Stimulated activated CD4-positive, alpha-beta T cell treated with anti-CD3 and anti-CD28 coated beads, Interleukin-4, amount 100 ng/mL, for 4 hours (primary cell): ENCODE measurements around the gene DRC3.
"Not testable (repeated sequence)": the region's sequence is repeated elsewhere in the genome, so short reads cannot be mapped to it uniquely, and the experiment has no call there.

ENCODE experiments used
- DNase-seq, 2 experiments: peaks; one replicate each; pipeline ENCODE4 v3.0.0-alpha.2; 2020

Gene DRC3

GRCh38 chr17:17994271-17995069, 21.8 kb downstream of the DRC3 start:
- peak in 1 of 2 experiments; percentile 5 for DNase-seq

- not testable (repeated sequence) for DNase-seq
These were observed 23.2 kb downstream of the DRC3 start for GRCh38 chr17:17995887-17996286.

GRCh38 chr17:17998934-17999333, 26.3 kb downstream of the DRC3 start:
- no peak for DNase-seq

GRCh38 chr17:17999364-18000029, 26.8 kb downstream of the DRC3 start:
- DNase-seq = no peak

GRCh38 chr17:18000030-18000408, 27.4 kb downstream of the DRC3 start:
- DNase-seq = no peak

- DNase-seq = no peak
These were observed 29.5 kb downstream of the DRC3 start for GRCh38 chr17:18002171-18002570.

- DNase-seq = no peak
These were observed 31.7 kb downstream of the DRC3 start for GRCh38 chr17:18004345-18004744.

GRCh38 chr17:18004884-18005305, 32.2 kb downstream of the DRC3 start:
- no peak for DNase-seq

- DNase-seq = no peak
These were observed 32.8 kb downstream of the DRC3 start for GRCh38 chr17:18005496-18005895.

- no peak for DNase-seq
These were observed 34.0 kb downstream of the DRC3 start for GRCh38 chr17:18006495-18007239.

- DNase-seq = no peak
These were observed 36.0 kb downstream of the DRC3 start for GRCh38 chr17:18008496-18009268.

- DNase-seq = no peak
These were observed 37.2 kb downstream of the DRC3 start for GRCh38 chr17:18009609-18010420.

- DNase-seq = no peak
These were observed 38.6 kb downstream of the DRC3 start for GRCh38 chr17:18011286-18011685.

- DNase-seq = no peak
These were observed 41.3 kb downstream of the DRC3 start for GRCh38 chr17:18014006-18014405.

GRCh38 chr17:18015593-18015992, 42.9 kb downstream of the DRC3 start:
- DNase-seq = no peak

- no peak for DNase-seq
These were observed 43.8 kb downstream of the DRC3 start for GRCh38 chr17:18016426-18016825.

GRCh38 chr17:18017958-18018357, 45.3 kb downstream of the DRC3 start:
- DNase-seq = no peak

- no peak for DNase-seq
These were observed 45.8 kb downstream of the DRC3 start for GRCh38 chr17:18018411-18018921.

- DNase-seq = no peak
These were observed 47.1 kb downstream of the DRC3 start for GRCh38 chr17:18019838-18020154.

- no peak for DNase-seq
These were observed 48.3 kb downstream of the DRC3 start for GRCh38 chr17:18020971-18021370.

- DNase-seq = no peak
These were observed 48.7 kb downstream of the DRC3 start for GRCh38 chr17:18021372-18021771.
